Thyroid gland (tissue), 4 donors: ENCODE measurements around the gene ZCCHC17.

Experiments used
- CTCF ChIP-seq, 6 experiments: fragments of 200-600 bp in 3 of 6; fragments of 450-650 bp in 3 of 6; sonication (generic) in 3 of 6; IDR thresholded peaks; one replicate each; pipeline ENCODE4 v1.5.1; 2016 to 2019; ENCODE audit warnings: antibody characterized with exemption in 6 of 6, mild to moderate bottlenecking in 2 of 6, inconsistent platforms in 1 of 6, moderate library complexity in 1 of 6
- POLR2A ChIP-seq, 2 donors: fragments of 450-650 bp; IDR thresholded peaks; one replicate each; pipeline ENCODE4 v1.6.1; 2017; ENCODE audit warnings: antibody characterized with exemption in 2 of 2, mild to moderate bottlenecking in 2 of 2, moderate library complexity in 1 of 2

GRCh38 chr1:31362032-31362431 is 65.2 kb downstream of the ZCCHC17 start:
- TF ChIP-seq CTCF (IDR thresholded peaks at IDR 0.05) (no peak), POLR2A (IDR thresholded peaks at IDR 0.05) (no peak)
